Gastrocnemius medialis (tissue), 4 donors: ENCODE data around the gene MYZAP. TPM values are rescaled to one million over a fixed set of nuclear protein-coding genes. Genes with fewer than 3 reads are reported as not detected.

ENCODE experiments used
- ATAC-seq, 2 donors: fragments of 150-250 bp; one replicate each; pipeline ENCODE4 v1.9.1; 2016
- DNase-seq, 2 donors: peaks; one replicate each; pipeline ENCODE4 v3.0.0-alpha.2; 2019
- H3K27ac ChIP-seq, 4 donors: fragments of 200-600 bp; sonication (generic); 1 replicate in 1 of 4; 2 replicates in 3 of 4; pipeline ENCODE4 v1.5.1; 2016 to 2018; ENCODE audit warnings: mild to moderate bottlenecking in 2 of 4, moderate library complexity in 1 of 4
- H3K27me3 ChIP-seq, 3 donors: fragments of 200-600 bp; sonication (generic) in 2 of 3; 1 replicate in 1 of 3; 2 replicates in 2 of 3; pipeline versions ENCODE4 v1.5.1 to v1.6.0; 2016 to 2019; ENCODE audit warnings: mild to moderate bottlenecking in 1 of 3, moderate library complexity in 1 of 3
- H3K36me3 ChIP-seq, 2 donors: fragments of 200-600 bp; sonication (generic) in 1 of 2; one replicate each; pipeline ENCODE4 v1.5.1; 2017 to 2018
- H3K4me1 ChIP-seq, 2 donors: fragments of 200-600 bp; sonication (generic) in 1 of 2; one replicate each; pipeline ENCODE4 v1.5.1; 2016 to 2017; ENCODE audit warnings: mild to moderate bottlenecking in 2 of 2
- H3K4me3 ChIP-seq, 4 donors: fragments of 200-600 bp; sonication (generic) in 3 of 4; 1 replicate in 1 of 4; 2 replicates in 3 of 4; pipeline ENCODE4 v1.5.1; 2016 to 2019; ENCODE audit warnings: mild to moderate bottlenecking in 2 of 4
- H3K9me3 ChIP-seq, 3 donors: fragments of 200-600 bp; sonication (generic) in 2 of 3; 1 replicate in 1 of 3; 2 replicates in 2 of 3; pipeline ENCODE4 v1.5.1; 2016 to 2019
- POLR2A ChIP-seq, 2 donors: fragments of 450-650 bp; IDR thresholded peaks; one replicate each; pipeline ENCODE4 v1.6.1; 2017; ENCODE audit warnings: antibody characterized with exemption in 2 of 2, mild to moderate bottlenecking in 2 of 2, moderate library complexity in 2 of 2
- in situ Hi-C, 4 donors: fragments of 200-750 bp; cut with MboI; loops; one replicate each; pipeline versions ENCODE4 v1.15.0 to v1.8.0; 2017; ENCODE audit warnings: low sequenced_read_pairs in 4 of 4
- intact Hi-C: fragments of 100-400 bp; cut with DNase I; formaldehyde crosslinking; loops from one replicate; pipeline ENCODE4 v1.15.1; 2023; ENCODE audit warnings: low total_unique reads
- total RNA-seq, 4 donors: library from RNA; depleted of rRNA; stranded (reverse); fragments of >200 nt; gene quantifications; one replicate each; pipeline versions ENCODE4 v1.1.0 to v1.2.3, GENCODE V29; 2016
- TF ChIP-seq, protein P1 (sequence below), 5 experiments: fragments of 450-650 bp in 3 of 5; fragments of 200-600 bp in 2 of 5; sonication (generic) in 2 of 5; IDR thresholded peaks in 4 of 5; conservative IDR thresholded peaks in 1 of 5; 1 replicate in 4 of 5; 2 replicates in 1 of 5; pipeline ENCODE4 v1.5.1; 2016 to 2019; ENCODE audit warnings: antibody characterized with exemption in 5 of 5, mild to moderate bottlenecking in 3 of 5, moderate library complexity in 3 of 5

MYZAP gene
- total RNA-seq, 4 donors from 2014 or later, result 1.3 to 9.4 (median 1.4) TPM

DNA sequence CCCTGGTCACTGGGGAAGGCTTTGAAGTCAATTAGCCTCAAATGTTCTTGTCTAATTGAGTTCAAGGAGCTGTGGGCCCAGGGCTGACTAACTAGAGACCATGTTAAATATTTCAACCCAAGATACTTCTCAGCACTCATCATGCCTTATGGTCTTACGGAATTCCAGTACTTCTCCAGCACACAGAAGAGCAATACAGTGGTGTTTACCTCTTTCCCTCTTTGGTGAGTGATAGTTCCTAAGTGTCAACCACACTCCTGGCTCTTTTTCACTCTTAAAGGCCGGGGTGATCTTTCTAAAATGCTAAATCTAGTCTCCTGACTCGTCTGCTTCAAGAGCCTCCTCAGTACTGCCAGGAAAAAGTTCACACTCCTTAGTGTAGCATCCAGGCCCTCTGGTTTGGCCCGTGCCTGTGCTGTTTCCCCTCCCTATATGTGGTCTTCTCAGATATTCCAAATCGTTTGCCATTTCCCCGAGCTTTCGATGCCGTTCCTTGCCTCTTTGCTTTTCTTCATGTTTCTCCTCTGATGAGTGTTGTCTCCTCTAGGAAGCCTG is 4.7 kb downstream of the MYZAP start:
- peaks cover 15 to 33% of the 10 kb centered on the region in 2 donors for H3K4me1 ChIP-seq
- no peaks in the 10 kb centered on the region for H3K36me3 ChIP-seq
- H3K4me3 ChIP-seq, result no peak overlapping the region
- peak overlapping the region; percentile 47 to 75 (median 59) for H3K27ac ChIP-seq
- DNase-seq (no peak), ATAC-seq (peak in 1 of 2 donors; percentile 20)
- TF ChIP-seq, protein P1, sequence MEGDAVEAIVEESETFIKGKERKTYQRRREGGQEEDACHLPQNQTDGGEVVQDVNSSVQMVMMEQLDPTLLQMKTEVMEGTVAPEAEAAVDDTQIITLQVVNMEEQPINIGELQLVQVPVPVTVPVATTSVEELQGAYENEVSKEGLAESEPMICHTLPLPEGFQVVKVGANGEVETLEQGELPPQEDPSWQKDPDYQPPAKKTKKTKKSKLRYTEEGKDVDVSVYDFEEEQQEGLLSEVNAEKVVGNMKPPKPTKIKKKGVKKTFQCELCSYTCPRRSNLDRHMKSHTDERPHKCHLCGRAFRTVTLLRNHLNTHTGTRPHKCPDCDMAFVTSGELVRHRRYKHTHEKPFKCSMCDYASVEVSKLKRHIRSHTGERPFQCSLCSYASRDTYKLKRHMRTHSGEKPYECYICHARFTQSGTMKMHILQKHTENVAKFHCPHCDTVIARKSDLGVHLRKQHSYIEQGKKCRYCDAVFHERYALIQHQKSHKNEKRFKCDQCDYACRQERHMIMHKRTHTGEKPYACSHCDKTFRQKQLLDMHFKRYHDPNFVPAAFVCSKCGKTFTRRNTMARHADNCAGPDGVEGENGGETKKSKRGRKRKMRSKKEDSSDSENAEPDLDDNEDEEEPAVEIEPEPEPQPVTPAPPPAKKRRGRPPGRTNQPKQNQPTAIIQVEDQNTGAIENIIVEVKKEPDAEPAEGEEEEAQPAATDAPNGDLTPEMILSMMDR (IDR thresholded peaks at IDR 0.05 in 4 of 5, conservative IDR thresholded peaks at IDR 0.05 in 1 of 5), result no peak
- TF ChIP-seq POLR2A (IDR thresholded peaks at IDR 0.05), result no peak
- intact Hi-C loops (no loop called here), in situ Hi-C loops (no loop called here)
- no peaks in the 10 kb centered on the region for H3K27me3 ChIP-seq
- H3K9me3 ChIP-seq, result no peaks in the 10 kb centered on the region

DNA sequence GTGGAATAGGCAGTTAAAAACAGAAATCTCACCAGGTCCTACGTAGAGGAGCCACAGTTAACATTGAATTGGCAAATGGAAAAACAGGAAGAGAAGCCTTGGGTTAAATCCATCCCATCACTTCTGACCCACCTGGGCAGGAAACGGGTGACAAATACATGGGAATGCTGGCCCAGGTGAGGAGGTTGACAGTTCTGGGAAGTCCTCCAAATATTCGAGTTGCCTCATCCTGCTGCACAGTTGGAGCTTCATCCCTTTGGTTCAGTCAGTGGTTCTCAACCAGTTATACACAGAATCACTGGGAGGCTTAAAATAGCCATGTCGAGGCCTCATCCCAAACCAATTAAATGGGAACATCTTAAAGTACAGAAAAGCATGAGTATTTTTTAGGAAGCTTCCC is 5.3 kb downstream of the MYZAP start:
- Histone ChIP-seq H3K4me1 (peaks cover 13 to 33% of the 10 kb centered on the region in 2 donors), H3K36me3 (no peaks in the 10 kb centered on the region), H3K27me3 (no peaks in the 10 kb centered on the region), H3K9me3 (no peaks in the 10 kb centered on the region), H3K4me3 (no peak overlapping the region), H3K27ac (peak overlapping the region; percentile 47 to 75 (median 59))
- intact Hi-C loops, result no loop called here
- in situ Hi-C loops, result no loop called here
- DNase-seq (no peak), ATAC-seq (peak in 1 of 2 donors; percentile 33)
- TF ChIP-seq, protein P1 (IDR thresholded peaks at IDR 0.05 in 4 of 5, conservative IDR thresholded peaks at IDR 0.05 in 1 of 5), result no peak
- TF ChIP-seq POLR2A (IDR thresholded peaks at IDR 0.05), result no peak

DNA sequence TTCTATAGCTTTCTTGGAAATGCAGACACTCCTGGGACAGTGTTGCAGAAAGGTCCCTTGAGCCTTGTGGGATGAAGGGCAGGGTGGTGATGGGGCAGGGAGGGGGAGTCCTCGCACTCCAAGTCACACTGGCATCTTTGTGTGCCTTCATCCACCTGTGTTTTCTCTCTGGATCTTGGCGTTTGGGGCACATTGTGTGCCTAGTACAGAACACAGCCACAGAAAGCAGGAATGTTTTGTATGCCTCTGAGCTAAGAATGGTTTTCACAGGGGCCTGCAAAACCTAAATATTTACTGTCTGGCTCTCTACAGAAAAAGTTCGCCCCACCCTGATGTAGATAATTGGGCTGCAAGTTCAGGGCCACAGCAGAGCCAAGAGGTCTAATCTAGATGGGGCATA is 5.7 kb downstream of the MYZAP start:
- intact Hi-C loops (no loop called here), in situ Hi-C loops (no loop called here)
- H3K36me3 ChIP-seq, result no peaks in the 10 kb centered on the region
- no peak overlapping the region for H3K4me3 ChIP-seq
- peak overlapping the region in 2 of 4 donors; percentile 47 to 75 for H3K27ac ChIP-seq
- no peaks in the 10 kb centered on the region for H3K27me3 ChIP-seq
- peaks cover 13 to 33% of the 10 kb centered on the region in 2 donors for H3K4me1 ChIP-seq
- ATAC-seq (no peak), DNase-seq (no peak)
- no peaks in the 10 kb centered on the region for H3K9me3 ChIP-seq
- no peak for TF ChIP-seq POLR2A (IDR thresholded peaks at IDR 0.05)
- TF ChIP-seq, protein P1 (IDR thresholded peaks at IDR 0.05 in 4 of 5, conservative IDR thresholded peaks at IDR 0.05 in 1 of 5), result no peak

DNA sequence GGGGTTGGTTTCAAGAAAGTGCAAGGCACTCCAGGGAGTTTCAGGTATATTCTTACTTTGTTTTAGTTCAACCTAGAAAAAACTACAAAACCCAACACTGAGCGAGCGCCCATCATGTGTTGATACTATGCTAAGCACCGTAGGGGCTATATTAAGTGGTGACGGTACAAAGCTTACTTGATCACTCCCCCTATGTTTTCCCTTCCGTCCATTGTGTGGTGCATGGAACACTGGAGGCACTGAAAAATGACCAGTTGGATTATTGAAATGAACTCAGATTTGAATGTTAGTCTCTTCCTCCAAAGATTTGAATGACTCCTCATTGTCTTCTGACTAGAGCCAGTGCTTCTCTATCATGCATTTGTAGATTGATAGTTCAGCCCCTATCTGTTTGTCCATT is 6.6 kb downstream of the MYZAP start:
- Histone ChIP-seq H3K4me3 (no peak overlapping the region), H3K27ac (peak overlapping the region in 2 of 4 donors; percentile 36 to 46), H3K9me3 (no peaks in the 10 kb centered on the region), H3K4me1 (peaks cover 13 to 33% of the 10 kb centered on the region in 2 donors), H3K36me3 (no peaks in the 10 kb centered on the region), H3K27me3 (no peaks in the 10 kb centered on the region)
- DNase-seq (no peak), ATAC-seq (no peak)
- in situ Hi-C loops (no loop called here), intact Hi-C loops (no loop called here)
- TF ChIP-seq POLR2A (IDR thresholded peaks at IDR 0.05), result no peak
- TF ChIP-seq, protein P1 (IDR thresholded peaks at IDR 0.05 in 4 of 5, conservative IDR thresholded peaks at IDR 0.05 in 1 of 5), result no peak
